MM.1S (cell line): ENCODE results near the gene SRGAP3.

Experiments used
- CTCF ChIP-seq: fragments of 300-600 bp; sonication (generic); IDR thresholded peaks from 2 replicates; pipeline ENCODE4 v1.5.1; 2016; ENCODE audit warnings: antibody characterized with exemption, low read length, mixed read lengths
- EZH2 ChIP-seq: fragments of 300-600 bp; sonication (generic); optimal IDR thresholded peaks from 2 replicates; pipeline ENCODE3; 2017; ENCODE audit warnings: low read depth, mild to moderate bottlenecking, antibody characterized with exemption, low read length, mixed read lengths

GRCh38 chr3:9298236-9298635, 48.8 kb upstream of the SRGAP3 start:
- TF ChIP-seq CTCF, result no peak
- no peak for TF ChIP-seq EZH2
